Endothelial cell of umbilical vein (primary cell): ENCODE measurements around the gene HLX. TPM values are rescaled to one million over a fixed set of nuclear protein-coding genes. Genes with fewer than 3 reads are reported as not detected.

Experiments
- BruUV-seq: library from RNA; stranded (reverse); fragments of 400-500 nt; replicated peaks from 2 replicates; lab custom pipeline; 2021; lab: Mats Ljungman, UMichigan
- CTCF ChIA-PET: fragments of 300-600, 350-600 bp; sonication (Branson Sonifier 250); formaldehyde crosslinking; loops from one replicate; lab custom pipeline; 2021; ENCODE audit warnings: antibody characterized with exemption, inconsistent platforms; lab: Charles Lee
- POLR2A ChIA-PET: fragments of 300-600, 350-600 bp; sonication (Branson Sonifier 250); formaldehyde crosslinking; loops from one replicate; lab custom pipeline; 2021; ENCODE audit warnings: antibody characterized with exemption, inconsistent platforms; lab: Charles Lee
- DNase-seq: peaks from one replicate; pipeline ENCODE4 v3.0.0-alpha.2; 2011; ENCODE audit warnings: low read depth, low spot score
- FAIRE-seq: peaks from 2 replicates; lab custom pipeline; 2011; peaks lifted over from hg19 to GRCh38; lab: Jason Lieb, UNC
- H2AFZ ChIP-seq: 2 replicates; pipeline ENCODE4 v1.6.0; 2012; ENCODE audit warnings: low read depth, low read length, control low read depth, inconsistent platforms
- H3K27ac ChIP-seq: 2 replicates; pipeline ENCODE4 v1.5.1; 2011; ENCODE audit warnings: low read depth, mild to moderate bottlenecking, control low read depth, low read length, moderate library complexity; ENCODE audit not compliant: insufficient read depth
- H3K27me3 ChIP-seq, 2 experiments: 2 replicates each; pipeline versions ENCODE4 v1.6.0 to v1.6.1; 2011; ENCODE audit warnings: low read length in 2 of 2, mixed read lengths in 1 of 2; ENCODE audit not compliant: control insufficient read depth in 2 of 2, insufficient read depth in 2 of 2
- H3K36me3 ChIP-seq, 2 experiments: 2 replicates in 1 of 2; 3 replicates in 1 of 2; pipeline ENCODE4 v1.5.1; 2011; ENCODE audit warnings: low read length in 2 of 2, mild to moderate bottlenecking in 1 of 2, moderate library complexity in 1 of 2; ENCODE audit not compliant: control insufficient read depth in 2 of 2, insufficient read depth in 2 of 2; ENCODE audit errors: extremely low read depth in 1 of 2
- H3K4me1 ChIP-seq: 3 replicates; pipeline ENCODE4 v1.5.1; 2011; ENCODE audit warnings: mild to moderate bottlenecking, low read length; ENCODE audit not compliant: control insufficient read depth, insufficient read depth; ENCODE audit errors: extremely low read depth
- H3K4me2 ChIP-seq: 2 replicates; pipeline ENCODE4 v1.6.1; 2011; ENCODE audit warnings: low read length, control low read depth, mixed read lengths; ENCODE audit not compliant: insufficient read depth
- H3K4me3 ChIP-seq, 3 experiments: fragments of 200-600 bp in 1 of 3; sonication (generic), shearing (Covaris generic) in 1 of 3; replicated peaks in 1 of 3; 2 replicates each; pipeline ENCODE4 v1.5.1; 2011 to 2016; ENCODE audit warnings: control low read depth in 3 of 3, low read length in 3 of 3, mild to moderate bottlenecking in 2 of 3, inconsistent platforms in 1 of 3, low read depth in 1 of 3, moderate library complexity in 1 of 3; ENCODE audit not compliant: insufficient read depth in 1 of 3
- H3K79me2 ChIP-seq: 2 replicates; pipeline ENCODE4 v1.6.0; 2012; ENCODE audit warnings: low read length, inconsistent platforms; ENCODE audit not compliant: control insufficient read depth, insufficient read depth
- H3K9ac ChIP-seq: replicated peaks from 2 replicates; pipeline ENCODE3; 2011; ENCODE audit warnings: low read length, control low read depth; ENCODE audit not compliant: insufficient read depth; ENCODE audit errors: extremely low read depth
- H3K9me1 ChIP-seq: replicated peaks from 3 replicates; pipeline ENCODE4 v1.6.0; 2011; ENCODE audit warnings: mild to moderate bottlenecking, low read length; ENCODE audit not compliant: control insufficient read depth, insufficient read depth; ENCODE audit errors: extremely low read depth
- H3K9me3 ChIP-seq: replicated peaks from 2 replicates; pipeline ENCODE4 v1.5.1; 2012; ENCODE audit warnings: low read length, inconsistent platforms; ENCODE audit not compliant: control insufficient read depth, insufficient read depth
- H4K20me1 ChIP-seq: replicated peaks from 2 replicates; pipeline ENCODE3; 2011; ENCODE audit warnings: mild to moderate bottlenecking, low read length; ENCODE audit not compliant: control insufficient read depth, insufficient read depth; ENCODE audit errors: extremely low read depth
- EZH2 ChIP-seq: IDR thresholded peaks from 2 replicates; pipeline ENCODE4 v1.6.1; 2012; ENCODE audit warnings: borderline replicate concordance, low read depth, mild to moderate bottlenecking, moderate library complexity, low read length, inconsistent platforms; ENCODE audit not compliant: severe bottlenecking
- FOS ChIP-seq: IDR thresholded peaks from 2 replicates; pipeline ENCODE4 v1.6.1; 2011; ENCODE audit warnings: mild to moderate bottlenecking, low read length, moderate library complexity, borderline replicate concordance; ENCODE audit not compliant: insufficient read depth
- GATA2 ChIP-seq: IDR thresholded peaks from 2 replicates; pipeline ENCODE4 v1.7.0; 2011; ENCODE audit warnings: low read depth, mild to moderate bottlenecking, moderate library complexity, mixed read lengths, low read length; ENCODE audit not compliant: insufficient read length, insufficient read depth
- JUN ChIP-seq: IDR thresholded peaks from 2 replicates; pipeline ENCODE4 v1.6.1; 2011; ENCODE audit warnings: borderline replicate concordance, low read depth; ENCODE audit not compliant: insufficient read length, insufficient read depth
- MAX ChIP-seq: IDR thresholded peaks from 2 replicates; pipeline ENCODE4 v1.6.1; 2011; ENCODE audit not compliant: insufficient read depth, insufficient read length
- MYC ChIP-seq: IDR thresholded peaks from one replicate; pipeline ENCODE4 v1.6.1; 2011; ENCODE audit warnings: mild to moderate bottlenecking, low read depth, low read length
- POLR2A ChIP-seq: IDR thresholded peaks from 2 replicates; pipeline ENCODE4 v1.6.1; 2012; ENCODE audit warnings: low read depth, mild to moderate bottlenecking, control low read depth, low read length
- POLR2AphosphoS5 ChIP-seq: IDR thresholded peaks from 2 replicates; pipeline ENCODE4 v1.6.1; 2012; ENCODE audit warnings: low read depth, mild to moderate bottlenecking, control low read depth, low read length, moderate library complexity; ENCODE audit not compliant: insufficient read depth
- dilution Hi-C: fragments of 300-500 bp; cut with MboI; formaldehyde crosslinking; loops from one replicate; pipeline ENCODE4 v1.15.0; 2019; ENCODE audit warnings: low sequenced_read_pairs; ENCODE audit not compliant: extremely low pct_ligation_motif_present
- intact Hi-C: fragments of 100-400 bp; cut with micrococcal nuclease; formaldehyde crosslinking; loops from one replicate; pipeline ENCODE4 v1.10.0; 2022
- polyA plus RNA-seq, 4 experiments: library from polyadenylated mRNA; depleted of rRNA in 3 of 4; stranded (reverse) in 3 of 4; unstranded in 1 of 4; fragments of >200 nt; gene quantifications; 2 replicates each; pipeline versions ENCODE4 v1.2.1 to v1.2.3, GENCODE V29; 2011 to 2012; ENCODE audit warnings: missing spikeins in 1 of 4
- total RNA-seq: library from RNA; stranded (reverse); gene quantifications from 2 replicates; pipeline ENCODE4 v1.2.3, GENCODE V29; 2021
- TF ChIP-seq, protein P1 (sequence below), 2 donors: IDR thresholded peaks; 1 replicate in 1 of 2; 2 replicates in 1 of 2; pipeline ENCODE4 v1.5.1; 2011; ENCODE audit warnings: low read length in 2 of 2, mild to moderate bottlenecking in 2 of 2, moderate library complexity in 2 of 2, control low read depth in 1 of 2, inconsistent platforms in 1 of 2, low read depth in 1 of 2; ENCODE audit not compliant: insufficient read depth in 1 of 2; ENCODE audit errors: extremely low read depth in 1 of 2

Gene HLX
- total and polyA plus RNA-seq, 2 donors (not counting 3 experiments of a cell fraction or from before 2014, with no cell fraction given), result 7.5 to 39.1 TPM

DNA sequence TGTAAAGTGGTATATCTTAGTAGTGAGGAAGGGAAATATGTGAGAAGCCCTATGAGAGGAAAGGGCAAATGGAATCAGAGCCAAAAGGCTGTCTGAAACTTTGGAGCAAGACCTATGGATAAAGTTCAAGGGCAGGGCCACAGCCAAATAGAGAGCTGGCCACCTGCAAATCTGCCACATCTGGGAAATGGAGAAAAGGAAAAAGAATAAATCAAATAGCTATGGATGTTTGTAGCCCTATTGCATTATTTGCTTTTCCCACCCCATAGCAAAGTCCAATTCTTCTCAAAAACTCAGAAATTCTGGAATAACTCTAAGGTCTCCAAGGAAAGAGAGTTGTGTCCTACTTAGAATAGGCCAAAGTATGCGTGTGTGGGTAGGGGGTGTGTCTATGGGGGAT, 4.0 kb upstream of the HLX start:
- Histone ChIP-seq H3K4me1 (peaks cover 39% of the 10 kb centered on the region), H3K4me2 (no peak overlapping the region), H3K9me3 (no peaks in the 10 kb centered on the region), H3K4me3 (no peak overlapping the region), H3K9me1 (no peaks in the 10 kb centered on the region), H2AFZ (no peak overlapping the region), H3K27ac (no peak overlapping the region), H3K79me2 (no peaks in the 10 kb centered on the region), H3K9ac (no peak overlapping the region), H3K36me3 (no peaks in the 10 kb centered on the region), H3K27me3 (peaks cover 3 to 8% of the 10 kb centered on the region in 2 experiments), H4K20me1 (no peaks in the 10 kb centered on the region)
- dilution Hi-C loops, result no loop called here
- CTCF ChIA-PET, result interaction anchor here (0.9 to 8.1 kb wide), 11 partner anchors 32 to 1580 kb away, joined by 3 to 111 read pairs (median 6); no protein-coding TSS in a partner anchor
- BruUV-seq, result no TSS peak
- POLR2A ChIA-PET, result interaction anchor here (1.6 kb wide), 1 partner anchor 519 kb away, joined by 4 read pairs; no protein-coding TSS in a partner anchor
- no peak for DNase-seq
- TF ChIP-seq JUN, result no peak
- TF ChIP-seq POLR2AphosphoS5, result no peak
- no peak for TF ChIP-seq FOS
- TF ChIP-seq EZH2, result no peak
- no peak for TF ChIP-seq MYC
- TF ChIP-seq MAX, result no peak
- no peak for TF ChIP-seq POLR2A
- TF ChIP-seq, protein P1, sequence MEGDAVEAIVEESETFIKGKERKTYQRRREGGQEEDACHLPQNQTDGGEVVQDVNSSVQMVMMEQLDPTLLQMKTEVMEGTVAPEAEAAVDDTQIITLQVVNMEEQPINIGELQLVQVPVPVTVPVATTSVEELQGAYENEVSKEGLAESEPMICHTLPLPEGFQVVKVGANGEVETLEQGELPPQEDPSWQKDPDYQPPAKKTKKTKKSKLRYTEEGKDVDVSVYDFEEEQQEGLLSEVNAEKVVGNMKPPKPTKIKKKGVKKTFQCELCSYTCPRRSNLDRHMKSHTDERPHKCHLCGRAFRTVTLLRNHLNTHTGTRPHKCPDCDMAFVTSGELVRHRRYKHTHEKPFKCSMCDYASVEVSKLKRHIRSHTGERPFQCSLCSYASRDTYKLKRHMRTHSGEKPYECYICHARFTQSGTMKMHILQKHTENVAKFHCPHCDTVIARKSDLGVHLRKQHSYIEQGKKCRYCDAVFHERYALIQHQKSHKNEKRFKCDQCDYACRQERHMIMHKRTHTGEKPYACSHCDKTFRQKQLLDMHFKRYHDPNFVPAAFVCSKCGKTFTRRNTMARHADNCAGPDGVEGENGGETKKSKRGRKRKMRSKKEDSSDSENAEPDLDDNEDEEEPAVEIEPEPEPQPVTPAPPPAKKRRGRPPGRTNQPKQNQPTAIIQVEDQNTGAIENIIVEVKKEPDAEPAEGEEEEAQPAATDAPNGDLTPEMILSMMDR (IDR thresholded peaks at IDR 0.05; ENCODE audit: extremely low read depth in 1 of 2, insufficient read depth in 1 of 2, low read depth in 1 of 2, low read length in 2 of 2), result no peak
- no peak for TF ChIP-seq GATA2
- intact Hi-C loops, result loop anchor here (2.0 to 5.0 kb wide), 2 partner anchors 887 to 1134 kb away; no protein-coding TSS in a partner anchor
- no peak for FAIRE-seq
